ENCODE data around the gene ZNF792.
"Not testable (repeated sequence)": the region's sequence is repeated elsewhere in the genome, so short reads cannot be mapped to it uniquely, and the experiment has no call there.

ZNF792 gene

GRCh38 chr19:34991542-34992333, 27.7 kb upstream of the ZNF792 start:
- no peak for FAIRE-seq
- no peak for DNase-seq (ENCODE audit: insufficient read length, low spot score)
- no peak for TF ChIP-seq POLR2A (IDR thresholded peaks at IDR 0.05; ENCODE audit: low read depth, low read length)

GRCh38 chr19:34990578-34991192, 26.7 kb upstream of the ZNF792 start:
- FAIRE-seq (no peak), DNase-seq (ENCODE audit: insufficient read length, low spot score) (no peak)
- no peak for TF ChIP-seq POLR2A (IDR thresholded peaks at IDR 0.05; ENCODE audit: low read depth, low read length)

GRCh38 chr19:34989298-34989697, 25.3 kb upstream of the ZNF792 start:
- TF ChIP-seq POLR2A (IDR thresholded peaks at IDR 0.05; ENCODE audit: low read depth, low read length) = no peak
- DNase-seq (ENCODE audit: insufficient read length, low spot score) (no peak), FAIRE-seq (no peak)

GRCh38 chr19:34988119-34988518, 24.1 kb upstream of the ZNF792 start:
- TF ChIP-seq POLR2A (IDR thresholded peaks at IDR 0.05; ENCODE audit: low read depth, low read length) = no peak
- no peak for DNase-seq (ENCODE audit: insufficient read length, low spot score)
- no peak for FAIRE-seq

GRCh38 chr19:34985249-34986022, 21.4 kb upstream of the ZNF792 start:
- TF ChIP-seq POLR2A (IDR thresholded peaks at IDR 0.05; ENCODE audit: low read depth, low read length) = no peak
- no peak for FAIRE-seq
- DNase-seq (ENCODE audit: insufficient read length, low spot score) = no peak

- FAIRE-seq = no peak
- TF ChIP-seq POLR2A (IDR thresholded peaks at IDR 0.05; ENCODE audit: low read depth, low read length) = no peak
Measured at GRCh38 chr19:34984287-34984686, 20.3 kb upstream of the ZNF792 start.

GRCh38 chr19:34983786-34984185, 19.8 kb upstream of the ZNF792 start:
- FAIRE-seq = no peak
- TF ChIP-seq POLR2A (IDR thresholded peaks at IDR 0.05; ENCODE audit: low read depth, low read length) = no peak
- DNase-seq (ENCODE audit: insufficient read length, low spot score) = no peak

More at GRCh38 chr19:34984287-34984686, 20.3 kb upstream of the ZNF792 start:
- no peak for DNase-seq (ENCODE audit: insufficient read length, low spot score)

- DNase-seq (ENCODE audit: insufficient read length, low spot score) (no peak), FAIRE-seq (no peak)
- no peak for TF ChIP-seq POLR2A (IDR thresholded peaks at IDR 0.05; ENCODE audit: low read depth, low read length)
Measured at GRCh38 chr19:34982275-34982674, 18.2 kb upstream of the ZNF792 start.

- TF ChIP-seq POLR2A (IDR thresholded peaks at IDR 0.05; ENCODE audit: low read depth, low read length) = no peak
- no peak for FAIRE-seq
- DNase-seq (ENCODE audit: insufficient read length, low spot score) = no peak
Measured at GRCh38 chr19:34979819-34980640, 16.0 kb upstream of the ZNF792 start.

- no peak for FAIRE-seq
- DNase-seq (ENCODE audit: insufficient read length, low spot score) = no peak
- TF ChIP-seq POLR2A (IDR thresholded peaks at IDR 0.05; ENCODE audit: low read depth, low read length) = no peak
Measured at GRCh38 chr19:34976611-34977010, 12.6 kb upstream of the ZNF792 start.

- DNase-seq (ENCODE audit: insufficient read length, low spot score) = no peak
- no peak for FAIRE-seq
- no peak for TF ChIP-seq POLR2A (IDR thresholded peaks at IDR 0.05; ENCODE audit: low read depth, low read length)
Measured at GRCh38 chr19:34975056-34975455, 11.0 kb upstream of the ZNF792 start.

- FAIRE-seq (no peak), DNase-seq (ENCODE audit: insufficient read length, low spot score) (no peak)
- TF ChIP-seq POLR2A (IDR thresholded peaks at IDR 0.05; ENCODE audit: low read depth, low read length) = no peak
Measured at GRCh38 chr19:34974646-34975045, 10.6 kb upstream of the ZNF792 start.

- FAIRE-seq (no peak), DNase-seq (ENCODE audit: insufficient read length, low spot score) (no peak)
- TF ChIP-seq POLR2A (IDR thresholded peaks at IDR 0.05; ENCODE audit: low read depth, low read length) = no peak
Measured at GRCh38 chr19:34972163-34972705, 8.2 kb upstream of the ZNF792 start.

- FAIRE-seq; DNase-seq (ENCODE audit: insufficient read length, low spot score): not testable (repeated sequence)
Measured at GRCh38 chr19:34970185-34970780, 6.3 kb upstream of the ZNF792 start.

Measured in H54 (cell line).